B cell (primary cell): ENCODE data around the gene C19orf73. TPM values are rescaled to one million over a fixed set of nuclear protein-coding genes. Genes with fewer than 3 reads are reported as not detected.
A peak's percentile ranks its signal among the peaks of the same experiment; 100 is the strongest.

Source experiments
- ATAC-seq: fragments of 200-7000 bp; cut with Tn5 transposase; one replicate; pipeline ENCODE4 v1.10.0; 2021; ENCODE audit warnings: low read depth, mild to moderate bottlenecking, moderate number of reproducible peaks, moderate library complexity
- CTCF ChIA-PET: fragments of 350-600 bp; sonication (Branson Sonifier 250); formaldehyde crosslinking; loops from one replicate; lab custom pipeline; 2021; ENCODE audit warnings: antibody characterized with exemption, inconsistent platforms; lab: Charles Lee
- POLR2A ChIA-PET: fragments of 350-600 bp; sonication (Branson Sonifier 250); formaldehyde crosslinking; loops from one replicate; lab custom pipeline; 2021; ENCODE audit warnings: antibody characterized with exemption; lab: Charles Lee
- DNase-seq: peaks from one replicate; pipeline ENCODE4 v3.0.0; 2013
- H2AFZ ChIP-seq: 2 replicates; pipeline ENCODE4 v1.6.1; 2012; ENCODE audit warnings: mild to moderate bottlenecking, low read depth, low read length; ENCODE audit not compliant: insufficient read depth, poor library complexity, severe bottlenecking
- H3K27ac ChIP-seq, 2 donors: 1 replicate in 1 of 2; 2 replicates in 1 of 2; pipeline ENCODE4 v1.5.1; 2012 to 2013; ENCODE audit warnings: low read length in 2 of 2, mild to moderate bottlenecking in 2 of 2, moderate library complexity in 1 of 2
- H3K27me3 ChIP-seq, 4 experiments: fragments of 200-600 bp in 1 of 4; sonication (generic) in 1 of 4; replicated peaks in 1 of 4; 1 replicate in 2 of 4; 2 replicates in 2 of 4; pipeline versions ENCODE4 v1.6.1 to v1.7.0; 2013 to 2016; ENCODE audit warnings: low read length in 3 of 4, mild to moderate bottlenecking in 2 of 4, mixed read lengths in 1 of 4, moderate library complexity in 1 of 4; ENCODE audit not compliant: insufficient read depth in 4 of 4, control insufficient read depth in 3 of 4; ENCODE audit errors: control extremely low read depth in 1 of 4
- H3K36me3 ChIP-seq, 2 experiments: replicated peaks in 1 of 2; 1 replicate in 1 of 2; 2 replicates in 1 of 2; pipeline versions ENCODE4 v1.6.1 to v1.7.1; 2013; ENCODE audit warnings: low read length in 1 of 2; ENCODE audit not compliant: insufficient read depth in 2 of 2, control insufficient read depth in 1 of 2; ENCODE audit errors: control extremely low read depth in 1 of 2, extremely low read depth in 1 of 2
- H3K4me1 ChIP-seq, 2 donors: fragments of 200-600 bp in 1 of 2; sonication (generic) in 1 of 2; 1 replicate in 1 of 2; 2 replicates in 1 of 2; pipeline versions ENCODE4 v1.5.1 to v1.6.1; 2013 to 2017; ENCODE audit warnings: low read length in 2 of 2; ENCODE audit not compliant: control insufficient read depth in 2 of 2, insufficient read depth in 2 of 2
- H3K4me2 ChIP-seq: replicated peaks from 2 replicates; pipeline ENCODE3; 2012; ENCODE audit warnings: mild to moderate bottlenecking, low read depth, low read length; ENCODE audit not compliant: poor library complexity, severe bottlenecking
- H3K4me3 ChIP-seq, 5 experiments: fragments of 200-600 bp in 1 of 5; sonication (generic) in 1 of 5; 1 replicate in 3 of 5; 2 replicates in 2 of 5; pipeline versions ENCODE4 v1.5.1 to v1.7.0; 2011 to 2016; ENCODE audit warnings: low read length in 4 of 5, mild to moderate bottlenecking in 4 of 5, low read depth in 2 of 5, control low read depth in 1 of 5, moderate library complexity in 1 of 5; ENCODE audit not compliant: insufficient read depth in 1 of 5; ENCODE audit errors: control extremely low read depth in 1 of 5, extremely low read depth in 1 of 5
- H3K79me2 ChIP-seq: fragments of 200-600 bp; sonication (generic); one replicate; pipeline ENCODE4 v1.6.0; 2016; ENCODE audit warnings: low read length; ENCODE audit not compliant: control insufficient read depth, insufficient read depth
- H3K9ac ChIP-seq: fragments of 200-600 bp; sonication (generic); 2 replicates; pipeline ENCODE4 v1.6.1; 2017; ENCODE audit warnings: mild to moderate bottlenecking, low read length, moderate library complexity
- H3K9me3 ChIP-seq, 3 donors: one replicate each; pipeline versions ENCODE4 v1.6.1 to v1.7.1; 2013; ENCODE audit warnings: low read length in 2 of 3; ENCODE audit not compliant: control insufficient read depth in 2 of 3, insufficient read depth in 1 of 3; ENCODE audit errors: control extremely low read depth in 1 of 3
- H4K20me1 ChIP-seq: 2 replicates; pipeline ENCODE4 v1.6.0; 2012; ENCODE audit warnings: mild to moderate bottlenecking, low read length; ENCODE audit not compliant: insufficient read depth, control insufficient read depth, poor library complexity, severe bottlenecking
- H3K27ac Mint-ChIP-seq: one replicate; pipeline ENCODE4 v1.8.0; 2021; ENCODE audit warnings: mixed read lengths
- H3K27me3 Mint-ChIP-seq: one replicate; pipeline ENCODE4 v1.8.0; 2021; ENCODE audit warnings: mixed read lengths
- H3K4me1 Mint-ChIP-seq: one replicate; pipeline ENCODE4 v1.8.0; 2021; ENCODE audit warnings: mixed read lengths
- H3K4me3 Mint-ChIP-seq: one replicate; pipeline ENCODE4 v1.8.0; 2021; ENCODE audit warnings: mixed read lengths
- H3K9me3 Mint-ChIP-seq: one replicate; pipeline ENCODE4 v1.8.0; 2022; ENCODE audit warnings: mixed read lengths; ENCODE audit not compliant: insufficient read depth
- EZH2 ChIP-seq: IDR thresholded peaks from 2 replicates; pipeline ENCODE4 v1.6.1; 2012; ENCODE audit warnings: borderline replicate concordance, low read depth, mild to moderate bottlenecking, moderate library complexity, low read length; ENCODE audit not compliant: insufficient read depth, poor library complexity, severe bottlenecking
- WGBS: methylation state at CpG from one replicate; pipeline ENCODE4 v1.1.5; 2013; ENCODE audit warnings: missing lambda C conversion rate; ENCODE audit not compliant: insufficient coverage; 5-methylcytosine and 5-hydroxymethylcytosine counted together
- intact Hi-C: fragments of 100-400 bp; cut with micrococcal nuclease; formaldehyde crosslinking; loops from one replicate; pipeline ENCODE4 v1.10.0; 2022
- polyA plus RNA-seq: library from polyadenylated mRNA; depleted of rRNA; stranded (reverse); fragments of >200 nt; gene quantifications from 2 replicates; pipeline ENCODE4 v1.2.3, GENCODE V29; 2012
- total RNA-seq, 2 donors: library from RNA; stranded (reverse); fragments of 120-200 nt in 1 of 2; gene quantifications; 1 replicate in 1 of 2; 2 replicates in 1 of 2; pipeline versions ENCODE4 v1.2.3 to v1.2.4, GENCODE V29; 2013 to 2022
- TF ChIP-seq, protein P1 (sequence below): fragments of 200-600 bp; IDR thresholded peaks from one replicate; pipeline ENCODE4 v1.8.0; 2022; ENCODE audit warnings: antibody characterized with exemption, mild to moderate bottlenecking

C19orf73 gene
- total and polyA plus RNA-seq, 2 donors (not counting 1 experiment from before 2014, with no cell fraction given): 3.9 to 8.2 TPM

DNA sequence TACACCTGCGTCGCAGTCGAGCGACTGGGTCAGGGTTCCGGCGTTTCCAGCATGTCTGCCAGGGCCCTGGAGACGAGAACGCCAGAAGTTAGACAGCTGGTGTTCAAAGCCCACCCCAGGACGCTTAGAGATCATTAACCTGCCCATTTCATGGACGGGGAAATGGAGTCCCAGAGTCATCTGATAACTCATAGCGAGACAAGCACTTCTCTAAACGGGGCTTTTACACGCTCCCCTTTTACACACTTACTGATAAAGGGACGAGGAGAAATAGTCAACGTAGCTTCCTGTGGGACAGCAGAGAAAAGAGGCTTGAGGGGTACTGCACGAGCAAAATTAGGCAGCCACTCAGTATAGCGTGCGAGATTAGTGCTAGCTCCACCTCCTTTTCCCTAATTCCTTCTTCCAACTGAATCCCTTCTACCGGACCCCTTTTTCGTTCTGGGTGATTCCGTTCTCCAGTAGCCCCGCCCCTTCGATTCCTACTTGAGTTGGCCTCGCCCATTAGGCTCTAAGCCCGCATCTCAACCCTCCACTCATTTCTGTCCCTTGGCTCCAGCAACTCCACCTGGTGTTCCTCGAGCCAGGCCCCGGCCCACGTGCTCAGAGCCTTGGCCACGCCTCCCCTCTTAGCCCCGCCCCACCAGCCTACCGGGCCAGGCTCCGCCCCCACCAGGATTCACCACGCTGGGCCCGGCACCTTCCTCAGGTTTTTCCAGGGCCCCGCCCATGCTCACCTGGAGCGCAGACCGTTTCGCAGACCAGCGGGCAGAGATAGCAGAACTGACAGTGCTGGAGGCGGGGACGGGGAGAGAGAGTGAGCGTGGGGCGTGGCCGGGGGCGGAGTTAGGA, 32.5 kb upstream of the C19orf73 start:
- Mint-ChIP-seq H3K27me3 (peaks cover 63% of the 10 kb centered on the region), H3K27ac (no peak overlapping the region), H3K9me3 (no peaks in the 10 kb centered on the region), H3K4me3 (peak overlapping the region; percentile 89), H3K4me1 (peaks cover 38% of the 10 kb centered on the region)
- ATAC-seq: peak; percentile 7
- H3K27ac ChIP-seq: no peak overlapping the region
- peaks cover 36 to 39% of the 10 kb centered on the region in 2 donors for H3K4me1 ChIP-seq
- H3K79me2 ChIP-seq: no peaks in the 10 kb centered on the region
- H3K36me3 ChIP-seq: no peaks in the 10 kb centered on the region
- peak; percentile 65 for DNase-seq
- H2AFZ ChIP-seq: peak overlapping the region; percentile 74
- peaks cover 0 to 73% (median 32%) of the 10 kb centered on the region in 4 experiments for H3K27me3 ChIP-seq
- peak overlapping the region in 1 of 5 experiments; percentile 76 for H3K4me3 ChIP-seq
- TF ChIP-seq, protein P1, sequence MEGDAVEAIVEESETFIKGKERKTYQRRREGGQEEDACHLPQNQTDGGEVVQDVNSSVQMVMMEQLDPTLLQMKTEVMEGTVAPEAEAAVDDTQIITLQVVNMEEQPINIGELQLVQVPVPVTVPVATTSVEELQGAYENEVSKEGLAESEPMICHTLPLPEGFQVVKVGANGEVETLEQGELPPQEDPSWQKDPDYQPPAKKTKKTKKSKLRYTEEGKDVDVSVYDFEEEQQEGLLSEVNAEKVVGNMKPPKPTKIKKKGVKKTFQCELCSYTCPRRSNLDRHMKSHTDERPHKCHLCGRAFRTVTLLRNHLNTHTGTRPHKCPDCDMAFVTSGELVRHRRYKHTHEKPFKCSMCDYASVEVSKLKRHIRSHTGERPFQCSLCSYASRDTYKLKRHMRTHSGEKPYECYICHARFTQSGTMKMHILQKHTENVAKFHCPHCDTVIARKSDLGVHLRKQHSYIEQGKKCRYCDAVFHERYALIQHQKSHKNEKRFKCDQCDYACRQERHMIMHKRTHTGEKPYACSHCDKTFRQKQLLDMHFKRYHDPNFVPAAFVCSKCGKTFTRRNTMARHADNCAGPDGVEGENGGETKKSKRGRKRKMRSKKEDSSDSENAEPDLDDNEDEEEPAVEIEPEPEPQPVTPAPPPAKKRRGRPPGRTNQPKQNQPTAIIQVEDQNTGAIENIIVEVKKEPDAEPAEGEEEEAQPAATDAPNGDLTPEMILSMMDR: no peak
- no peak for TF ChIP-seq EZH2
- ChIA-PET POLR2A (interaction anchor here (0.6 to 1.1 kb wide), 3 partner anchors 34 to 502 kb away, joined by 3 to 8 read pairs (median 5); no protein-coding TSS in a partner anchor), CTCF (interaction anchor here (0.7 to 1.7 kb wide), 4 partner anchors 37 to 189 kb away, joined by 3 to 4 read pairs (median 4); partner anchors contain the start of gene LIN7B)
- intact Hi-C loops: no loop called here
- H4K20me1 ChIP-seq: no peaks in the 10 kb centered on the region
- H3K9me3 ChIP-seq: peaks cover 0 to 58% (median 7%) of the 10 kb centered on the region in 3 donors
- WGBS: 12% methylated on average over 32 of the region's 45 CpGs
- H3K9ac ChIP-seq: peak overlapping the region; percentile 78
- H3K4me2 ChIP-seq: peak overlapping the region; percentile 97

DNA sequence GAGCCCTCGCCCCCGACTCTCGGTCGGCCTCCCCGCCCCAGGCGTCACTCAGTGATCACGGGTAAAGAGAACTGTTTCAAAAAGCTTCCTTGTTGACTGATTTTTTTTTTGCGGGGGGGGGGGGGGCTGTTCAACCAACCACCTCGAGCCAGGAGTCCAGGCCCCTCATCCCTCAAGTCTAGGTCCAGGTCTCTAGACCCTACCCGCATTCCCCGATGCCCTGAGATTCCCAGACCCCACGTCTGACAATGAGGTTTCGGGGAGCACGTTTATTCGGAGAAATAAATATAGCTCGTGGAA, 32.0 kb upstream of the C19orf73 start:
- peaks cover 64% of the 10 kb centered on the region for H3K27me3 Mint-ChIP-seq
- Histone ChIP-seq H3K4me3 (peak overlapping the region in 4 of 5 experiments; percentile 57 to 76 (median 61)), H3K27ac (no peak overlapping the region), H2AFZ (peak overlapping the region; percentile 74), H3K79me2 (no peaks in the 10 kb centered on the region), H3K27me3 (peaks cover 0 to 77% (median 34%) of the 10 kb centered on the region in 4 experiments), H3K9ac (peak overlapping the region; percentile 78), H3K4me1 (peaks cover 40 to 44% of the 10 kb centered on the region in 2 donors), H3K9me3 (peaks cover 0 to 64% (median 7%) of the 10 kb centered on the region in 3 donors), H3K36me3 (no peaks in the 10 kb centered on the region), H3K4me2 (peak overlapping the region; percentile 97), H4K20me1 (no peaks in the 10 kb centered on the region)
- POLR2A ChIA-PET: interaction anchor here (1.1 kb wide), 1 partner anchor 131 kb away, joined by 5 read pairs; no protein-coding TSS in a partner anchor
- peak overlapping the region; percentile 89 for H3K4me3 Mint-ChIP-seq
- peaks cover 39% of the 10 kb centered on the region for H3K4me1 Mint-ChIP-seq
- no peaks in the 10 kb centered on the region for H3K9me3 Mint-ChIP-seq
- no peak overlapping the region for H3K27ac Mint-ChIP-seq
- ATAC-seq (no peak), DNase-seq (no peak)
- intact Hi-C loops: no loop called here
- TF ChIP-seq, protein P1: no peak
- TF ChIP-seq EZH2: no peak
- CTCF ChIA-PET: interaction anchor here (0.7 to 1.7 kb wide), 4 partner anchors 36 to 190 kb away, joined by 3 to 4 read pairs (median 4); partner anchors contain the start of gene LIN7B
- 7% methylated on average over 6 of the region's 16 CpGs for WGBS
